GM21529 (cell line): Measurements from ENCODE around the gene FMN1.

Source experiments
- ATAC-seq: cut with Tn5 transposase; IDR thresholded peaks from one replicate; pipeline ENCODE4 v1.9.1; 2021; ENCODE audit not compliant: unreplicated experiment

The FMN1 gene

GRCh38 chr15:33068511-33068990, 126.0 kb downstream of the FMN1 start:
- ATAC-seq, result no peak

DNA sequence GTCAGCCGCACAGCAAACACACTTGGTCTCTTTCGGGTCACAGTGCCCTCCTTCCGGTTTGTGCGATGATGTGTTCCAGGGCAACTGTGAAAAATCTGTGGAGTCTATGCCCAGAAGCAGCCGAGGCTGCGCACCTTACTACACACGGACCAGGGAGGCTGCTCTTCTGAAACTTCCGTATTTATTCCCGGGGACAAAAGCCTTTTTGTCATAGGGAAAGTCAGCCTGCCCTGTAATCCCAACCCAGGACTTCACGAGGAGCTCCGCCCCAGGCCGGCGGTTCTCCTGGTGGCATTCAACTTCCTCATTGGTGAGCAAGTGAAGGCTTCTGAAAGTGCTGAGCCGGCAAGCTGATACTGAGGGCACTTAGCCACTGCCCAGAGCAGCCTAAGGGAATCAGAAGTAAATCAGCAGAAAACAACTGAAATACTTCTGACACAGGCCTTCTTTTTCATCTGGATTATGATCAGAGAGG, 126.5 kb downstream of the FMN1 start:
- no peak for ATAC-seq

GRCh38 chr15:33067456-33067855, 127.1 kb downstream of the FMN1 start:
- ATAC-seq, result no peak

DNA sequence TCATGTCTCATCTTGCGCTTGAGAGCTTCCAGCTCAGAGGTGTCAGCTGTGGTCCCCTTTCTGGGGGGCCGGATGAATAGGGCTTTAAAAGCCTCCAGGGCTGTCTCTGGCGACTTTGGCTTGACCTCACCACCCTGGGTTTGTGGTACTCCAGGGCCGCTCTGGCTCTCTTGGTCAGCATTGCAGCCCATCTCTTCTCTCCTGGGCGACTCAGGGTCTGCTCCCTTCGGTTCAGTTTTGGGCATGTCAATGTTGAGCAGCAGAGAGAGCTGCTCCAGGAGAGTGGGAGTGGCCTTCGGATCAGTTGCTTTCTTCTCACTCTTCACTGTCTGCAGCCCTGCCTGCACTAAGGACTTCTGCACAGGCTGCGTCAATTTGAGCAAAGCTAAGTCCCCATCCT, 127.9 kb downstream of the FMN1 start:
- no peak for ATAC-seq

DNA sequence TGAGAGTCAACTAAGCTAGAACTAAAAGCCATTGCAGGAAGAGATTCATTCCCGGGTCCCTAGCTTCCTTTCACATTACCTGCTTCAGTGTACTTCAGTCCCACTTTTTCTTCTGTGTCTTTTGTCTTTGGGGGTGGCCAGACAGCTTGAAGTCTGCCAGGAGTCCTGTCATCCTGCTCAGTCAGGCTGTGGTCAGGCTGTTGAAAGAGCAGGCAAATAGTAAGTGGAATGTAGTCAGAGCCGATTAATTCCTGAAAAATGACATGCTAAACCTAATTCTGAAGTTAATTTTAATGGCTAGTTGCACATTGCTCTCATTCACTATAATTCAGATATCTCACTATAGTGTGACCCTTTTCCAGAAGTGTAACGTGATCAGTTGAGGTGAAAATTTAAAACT, 129.6 kb downstream of the FMN1 start:
- ATAC-seq, result no peak

DNA sequence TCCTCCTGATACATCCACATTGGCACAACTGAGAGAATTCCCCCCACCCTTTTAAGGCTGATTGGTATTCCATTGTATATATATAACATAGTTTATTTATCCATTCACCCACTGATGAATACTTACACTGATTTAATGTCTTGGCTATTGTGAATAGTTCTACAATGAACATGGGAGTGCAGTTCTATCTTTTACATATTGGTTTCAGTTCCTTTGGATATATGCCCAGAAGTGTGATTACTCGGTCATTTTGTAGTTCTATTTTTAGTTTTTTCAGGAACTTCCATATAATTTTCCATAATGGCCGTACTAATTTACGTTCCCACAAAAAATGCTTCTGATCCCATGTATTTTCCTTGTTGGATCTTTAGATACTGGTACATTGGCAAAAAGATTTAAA, 135.3 kb downstream of the FMN1 start:
- no peak for ATAC-seq

DNA sequence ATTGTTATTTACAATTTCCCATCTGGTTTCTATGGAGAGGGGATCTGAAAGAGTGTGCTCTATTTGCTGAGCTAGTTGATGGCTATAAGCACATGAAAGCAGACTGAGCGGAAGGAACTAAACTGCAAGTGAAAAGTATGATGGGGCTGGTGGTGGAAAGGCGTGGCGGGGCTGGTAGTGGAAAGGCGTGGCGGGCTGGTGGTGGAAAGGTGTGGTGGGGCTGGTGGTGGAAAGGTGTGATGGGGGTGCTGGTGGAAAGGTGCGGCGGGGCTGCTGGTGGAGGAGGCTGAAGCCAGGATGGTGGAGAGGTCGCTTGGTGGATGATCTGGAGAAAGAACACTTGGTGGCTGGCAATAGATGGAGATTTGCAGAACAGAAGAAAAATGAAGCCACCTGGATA, 136.7 kb downstream of the FMN1 start:
- ATAC-seq, result no peak

DNA sequence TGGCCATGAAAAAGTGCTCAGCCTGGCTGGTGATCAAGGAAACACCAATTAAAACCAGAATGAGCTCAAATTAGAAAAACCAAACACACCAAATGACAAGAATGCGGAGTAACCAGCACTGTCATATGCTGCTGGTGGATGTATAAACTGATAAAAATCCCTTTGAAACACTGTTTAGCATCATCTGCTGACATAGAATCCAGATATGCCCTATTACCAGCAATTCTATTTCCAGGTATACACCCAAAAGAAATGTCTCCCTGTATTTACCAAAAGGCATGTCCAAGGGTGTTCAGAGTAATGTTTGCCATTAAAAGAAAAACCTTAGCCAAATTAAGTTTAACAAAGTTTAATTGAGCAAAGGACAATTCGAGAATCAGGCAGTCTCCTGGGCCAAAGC, 138.6 kb downstream of the FMN1 start:
- no peak for ATAC-seq

GRCh38 chr15:33051528-33051927, 143.0 kb downstream of the FMN1 start:
- no peak for ATAC-seq

GRCh38 chr15:33048255-33048654, 146.3 kb downstream of the FMN1 start:
- ATAC-seq, result no peak

DNA sequence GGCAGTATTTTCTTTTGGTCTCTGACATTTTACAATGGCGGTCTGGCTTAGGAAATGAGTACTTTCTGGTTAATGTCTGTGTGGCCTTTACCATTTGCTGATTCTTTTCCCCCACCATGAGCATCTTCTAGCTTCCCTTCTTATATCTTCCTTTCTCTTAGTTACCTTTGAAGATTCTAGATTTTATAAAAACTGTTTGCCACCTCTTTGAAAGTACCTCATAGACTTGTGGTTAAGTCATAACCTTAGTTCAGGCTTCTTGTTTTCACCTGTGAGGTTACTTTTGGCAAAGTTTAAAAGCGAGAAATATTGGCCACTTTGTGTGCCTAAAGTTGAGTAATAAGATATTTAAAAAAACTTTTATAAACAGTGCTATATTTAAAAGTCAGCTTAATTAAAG, 147.4 kb downstream of the FMN1 start:
- no peak for ATAC-seq

DNA sequence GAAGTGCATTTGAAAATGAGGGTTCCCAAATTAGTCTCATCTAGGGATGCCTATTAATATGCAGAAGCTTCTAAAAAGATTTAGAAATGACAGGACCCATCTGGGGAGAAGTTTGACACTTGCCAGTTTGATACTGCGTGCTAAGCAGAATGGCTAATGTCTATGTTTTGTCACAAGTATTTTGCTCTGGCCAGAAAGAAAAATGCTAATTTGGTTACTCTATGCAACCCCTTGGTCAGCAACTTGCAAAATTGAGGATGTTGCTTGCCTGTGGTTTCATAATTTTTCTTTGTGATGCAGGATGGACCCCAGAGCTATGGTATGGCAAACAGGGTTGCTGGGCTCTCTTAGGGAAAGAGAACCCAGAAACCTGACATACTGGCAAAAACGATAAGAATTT, 148.2 kb downstream of the FMN1 start:
- no peak for ATAC-seq

DNA sequence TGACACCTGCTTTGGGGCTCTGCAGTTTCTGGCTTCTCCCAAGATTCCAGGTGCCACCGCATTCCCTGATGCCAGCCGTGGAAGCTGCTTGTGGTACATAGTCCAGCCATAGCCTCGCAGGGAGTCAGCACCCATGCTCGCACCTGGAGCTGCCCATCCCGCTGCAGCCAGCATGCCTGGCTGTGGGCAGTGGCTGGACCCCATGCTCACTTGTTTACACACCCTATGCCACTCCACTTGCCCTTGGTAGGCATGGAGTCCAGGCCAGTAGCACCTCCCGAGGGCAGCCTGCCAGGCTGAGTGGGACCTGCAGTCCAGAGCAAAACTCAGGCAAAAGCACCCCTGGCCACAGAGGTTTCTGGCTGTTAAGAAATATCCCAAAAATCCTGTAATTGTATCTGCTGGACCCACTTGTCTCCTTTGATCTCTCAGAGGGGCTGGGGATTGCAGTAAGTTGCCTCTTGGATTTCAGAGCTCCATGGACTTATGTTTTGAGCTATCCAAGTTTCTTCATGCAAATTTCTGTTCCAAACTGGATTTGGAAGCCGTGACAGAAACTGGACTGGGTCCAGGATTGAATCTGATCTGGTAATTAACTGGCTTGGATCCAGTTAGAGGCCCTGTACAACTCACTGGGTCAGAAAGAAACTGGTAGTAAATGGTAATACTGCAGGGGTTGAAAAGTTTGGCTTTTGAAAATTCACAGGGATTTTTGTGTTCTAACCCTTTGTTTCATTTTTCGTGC, 149.3 kb downstream of the FMN1 start:
- ATAC-seq, result no peak

- ATAC-seq, result no peak
Measured at GRCh38 chr15:33044598-33044997, 149.9 kb downstream of the FMN1 start.

DNA sequence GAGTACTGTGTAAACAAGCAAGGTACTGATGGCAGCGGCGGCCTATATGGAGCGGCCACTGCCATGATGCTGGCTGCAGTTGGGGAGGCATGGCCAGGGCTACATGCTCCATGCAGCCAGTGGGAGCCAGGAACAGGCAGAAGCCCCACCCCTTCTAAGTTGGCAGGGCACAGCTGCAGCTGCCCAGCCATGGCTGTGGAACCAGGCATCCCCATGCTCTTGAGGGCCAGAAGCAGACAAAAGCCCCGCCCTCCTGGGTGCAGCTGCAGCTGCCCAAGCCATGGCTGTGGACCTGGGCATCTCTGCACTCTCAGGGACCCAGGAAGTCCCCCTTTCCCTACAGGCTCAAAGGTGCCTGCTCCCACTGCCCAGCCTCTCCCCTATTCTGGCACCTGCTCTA, 150.9 kb downstream of the FMN1 start:
- ATAC-seq, result no peak

GRCh38 chr15:33040496-33040895, 154.0 kb downstream of the FMN1 start:
- ATAC-seq, result no peak

GRCh38 chr15:33034588-33034987, 159.9 kb downstream of the FMN1 start:
- ATAC-seq, result no peak

- ATAC-seq, result no peak
Measured at GRCh38 chr15:33032053-33032452, 162.5 kb downstream of the FMN1 start.

GRCh38 chr15:33031324-33031821, 163.1 kb downstream of the FMN1 start:
- ATAC-seq, result no peak

DNA sequence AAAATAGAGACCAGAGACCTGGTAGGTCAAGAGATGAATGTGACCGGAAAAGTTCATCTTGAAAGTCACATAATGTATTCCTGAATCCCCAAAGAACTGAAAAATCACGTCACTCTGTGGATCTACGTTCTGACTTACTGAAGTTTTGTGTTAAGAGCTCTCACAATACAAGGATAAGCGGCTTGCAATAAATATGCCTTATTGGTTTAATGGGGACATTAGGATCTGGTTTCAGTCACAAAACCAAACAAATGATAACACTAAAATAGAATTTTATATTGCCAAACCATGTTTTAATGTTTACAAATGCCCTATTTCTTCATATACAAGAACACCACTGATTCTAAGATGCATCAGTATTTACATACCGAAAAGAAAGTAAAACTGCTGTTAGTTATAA, 164.2 kb downstream of the FMN1 start:
- no peak for ATAC-seq

DNA sequence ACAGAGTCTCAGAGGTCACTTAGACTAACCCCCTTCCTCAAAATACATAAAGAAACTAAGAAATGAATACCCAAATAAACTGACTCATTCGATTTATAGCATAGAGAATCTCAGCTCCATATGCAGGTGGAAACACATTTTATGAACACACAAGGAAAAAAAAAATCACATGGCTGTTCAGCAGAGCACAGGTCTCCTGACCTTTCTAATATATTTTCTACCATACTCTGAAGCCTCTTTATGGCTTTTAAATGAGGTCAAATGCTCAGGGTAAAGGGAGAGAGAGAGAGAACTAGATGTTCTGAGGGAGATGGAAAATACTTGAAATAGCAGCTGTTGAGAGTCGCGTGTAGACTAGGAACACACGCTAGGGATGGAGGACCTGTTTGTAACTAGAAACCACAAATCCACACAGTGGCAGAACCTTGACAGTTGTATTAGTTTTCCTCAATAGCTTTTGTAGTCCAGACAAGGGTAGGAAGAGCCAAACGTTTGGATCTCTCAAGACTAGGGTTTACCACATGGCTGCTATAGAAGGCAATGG, 165.3 kb downstream of the FMN1 start:
- no peak for ATAC-seq

- ATAC-seq, result no peak
Measured at GRCh38 chr15:33028495-33028894, 166.0 kb downstream of the FMN1 start.
